ENCODE measurements around the gene SUPT6H. TPM values are rescaled to one million over a fixed set of nuclear protein-coding genes. Genes with fewer than 3 reads are reported as not detected.
A peak's percentile ranks its signal among the peaks of the same experiment; 100 is the strongest.

Gene SUPT6H
- total and polyA plus RNA-seq, 9 of the 15 experiments (the other 6 are each of a cell fraction or from before 2014, with no cell fraction given) = 1.7 to 77.7 (median 49.2) TPM

DNA sequence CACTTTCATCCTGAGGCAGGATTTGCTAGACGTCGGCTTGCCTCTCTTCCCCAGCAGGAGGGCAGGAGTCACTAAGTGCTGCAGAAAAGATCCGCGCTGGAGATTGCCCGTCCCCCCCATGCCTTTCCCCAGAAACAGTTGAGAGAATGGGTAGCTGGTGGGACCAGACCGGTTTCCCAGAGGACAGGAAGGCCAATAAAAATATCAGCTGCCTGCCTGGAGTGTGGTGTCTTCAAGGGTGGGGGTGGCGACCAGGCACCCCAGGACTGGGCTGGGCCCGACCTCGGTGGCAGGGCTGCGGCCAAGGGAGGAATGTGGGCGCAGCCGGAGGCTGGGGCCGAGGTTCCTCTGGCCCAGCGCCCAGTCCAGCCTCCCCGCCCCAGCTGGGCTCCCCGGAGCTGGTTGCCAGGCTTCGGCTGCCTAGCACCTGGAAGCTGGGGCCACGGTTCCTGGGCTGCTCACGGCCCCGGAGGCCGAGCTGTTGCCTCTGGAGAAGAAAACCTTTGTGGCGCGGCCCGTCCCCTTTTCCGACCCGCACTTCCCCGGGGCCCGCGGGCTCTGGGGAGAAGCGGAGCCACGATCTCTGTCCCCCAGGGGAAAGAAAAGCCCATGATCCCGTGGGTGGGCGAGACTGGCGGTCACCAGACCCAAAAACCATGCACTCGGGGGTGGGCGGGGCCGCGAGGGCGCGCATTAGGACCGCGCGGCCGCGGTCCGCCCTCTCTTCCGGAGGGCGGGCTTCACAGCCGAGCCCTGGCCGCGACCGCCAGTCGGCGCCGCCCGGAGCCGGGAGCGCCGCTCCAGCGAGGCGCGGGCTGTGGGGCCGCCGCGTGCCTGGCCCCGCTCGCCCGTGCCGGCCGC is 81.5 kb downstream of the SUPT6H start, which contains the start of gene TRAF4 (continued):
- TF ChIP-seq, protein P1, sequence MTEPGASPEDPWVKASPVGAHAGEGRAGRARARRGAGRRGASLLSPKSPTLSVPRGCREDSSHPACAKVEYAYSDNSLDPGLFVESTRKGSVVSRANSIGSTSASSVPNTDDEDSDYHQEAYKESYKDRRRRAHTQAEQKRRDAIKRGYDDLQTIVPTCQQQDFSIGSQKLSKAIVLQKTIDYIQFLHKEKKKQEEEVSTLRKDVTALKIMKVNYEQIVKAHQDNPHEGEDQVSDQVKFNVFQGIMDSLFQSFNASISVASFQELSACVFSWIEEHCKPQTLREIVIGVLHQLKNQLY (CRISPR knock-in tag; conservative IDR thresholded peaks at IDR 0.05) = no peak
- TF ChIP-seq MYC (IDR thresholded peaks at IDR 0.05; ENCODE audit: low read depth, low read length) (peak; percentile 90; the same call in 1 of the 2 replicates), MYC (CRISPR knock-in tag; IDR thresholded peaks at IDR 0.05; ENCODE audit: borderline replicate concordance, low read depth) (peak; percentile 79; the same call in 1 of the 2 replicates), FOSL1 (tag; conservative IDR thresholded peaks at IDR 0.05) (peak; percentile 43; the same call in 1 of the 2 replicates), NCOA6 (IDR thresholded peaks at IDR 0.05) (no peak), ZNF133 (CRISPR knock-in tag; IDR thresholded peaks at IDR 0.05) (no peak), ZNF354B (CRISPR knock-in tag; IDR thresholded peaks at IDR 0.05) (no peak), MXD1 (CRISPR knock-in tag; IDR thresholded peaks at IDR 0.05; ENCODE audit: borderline replicate concordance, poor library complexity, severe bottlenecking) (no peak), TCF7 (IDR thresholded peaks at IDR 0.05; ENCODE audit: borderline replicate concordance) (0 out of 2 replicates have a peak, but pooled peaks have one; percentile 17), ZNF24 (IDR thresholded peaks at IDR 0.05) (peak; percentile 70), CGGBP1 (CRISPR knock-in tag; IDR thresholded peaks at IDR 0.05) (0 out of 2 replicates have a peak, but pooled peaks have one; percentile 1), SUPT5H (IDR thresholded peaks at IDR 0.05) (0 out of 2 replicates have a peak, but pooled peaks have one; percentile 49), FOS (IDR thresholded peaks at IDR 0.05; ENCODE audit: extremely low read depth, insufficient read length) (no peak), ZNF282 (CRISPR knock-in tag; IDR thresholded peaks at IDR 0.05) (no peak)
- TF ChIP-seq, protein P2, sequence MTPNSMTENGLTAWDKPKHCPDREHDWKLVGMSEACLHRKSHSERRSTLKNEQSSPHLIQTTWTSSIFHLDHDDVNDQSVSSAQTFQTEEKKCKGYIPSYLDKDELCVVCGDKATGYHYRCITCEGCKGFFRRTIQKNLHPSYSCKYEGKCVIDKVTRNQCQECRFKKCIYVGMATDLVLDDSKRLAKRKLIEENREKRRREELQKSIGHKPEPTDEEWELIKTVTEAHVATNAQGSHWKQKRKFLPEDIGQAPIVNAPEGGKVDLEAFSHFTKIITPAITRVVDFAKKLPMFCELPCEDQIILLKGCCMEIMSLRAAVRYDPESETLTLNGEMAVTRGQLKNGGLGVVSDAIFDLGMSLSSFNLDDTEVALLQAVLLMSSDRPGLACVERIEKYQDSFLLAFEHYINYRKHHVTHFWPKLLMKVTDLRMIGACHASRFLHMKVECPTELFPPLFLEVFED (CRISPR knock-in tag; conservative IDR thresholded peaks at IDR 0.05) = no peak
- TF ChIP-seq, protein P3, sequence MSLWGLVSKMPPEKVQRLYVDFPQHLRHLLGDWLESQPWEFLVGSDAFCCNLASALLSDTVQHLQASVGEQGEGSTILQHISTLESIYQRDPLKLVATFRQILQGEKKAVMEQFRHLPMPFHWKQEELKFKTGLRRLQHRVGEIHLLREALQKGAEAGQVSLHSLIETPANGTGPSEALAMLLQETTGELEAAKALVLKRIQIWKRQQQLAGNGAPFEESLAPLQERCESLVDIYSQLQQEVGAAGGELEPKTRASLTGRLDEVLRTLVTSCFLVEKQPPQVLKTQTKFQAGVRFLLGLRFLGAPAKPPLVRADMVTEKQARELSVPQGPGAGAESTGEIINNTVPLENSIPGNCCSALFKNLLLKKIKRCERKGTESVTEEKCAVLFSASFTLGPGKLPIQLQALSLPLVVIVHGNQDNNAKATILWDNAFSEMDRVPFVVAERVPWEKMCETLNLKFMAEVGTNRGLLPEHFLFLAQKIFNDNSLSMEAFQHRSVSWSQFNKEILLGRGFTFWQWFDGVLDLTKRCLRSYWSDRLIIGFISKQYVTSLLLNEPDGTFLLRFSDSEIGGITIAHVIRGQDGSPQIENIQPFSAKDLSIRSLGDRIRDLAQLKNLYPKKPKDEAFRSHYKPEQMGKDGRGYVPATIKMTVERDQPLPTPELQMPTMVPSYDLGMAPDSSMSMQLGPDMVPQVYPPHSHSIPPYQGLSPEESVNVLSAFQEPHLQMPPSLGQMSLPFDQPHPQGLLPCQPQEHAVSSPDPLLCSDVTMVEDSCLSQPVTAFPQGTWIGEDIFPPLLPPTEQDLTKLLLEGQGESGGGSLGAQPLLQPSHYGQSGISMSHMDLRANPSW (CRISPR knock-in tag; IDR thresholded peaks at IDR 0.05) = peak; percentile 92; the same call in 1 of the 2 replicates

All from K562 (cell line).